Fibroblast of pulmonary artery (primary cell): Measurements from ENCODE around the gene KRT86.

ENCODE experiments used
- DNase-seq: peaks from one replicate; pipeline ENCODE4 v3.0.0-alpha.2; 2010; ENCODE audit warnings: low read depth
- H3K4me3 ChIP-seq: replicated peaks from 2 replicates; pipeline ENCODE4 v1.5.1; 2011; ENCODE audit warnings: low read depth, mild to moderate bottlenecking, control low read depth, low read length, moderate library complexity
- CTCF ChIP-seq: IDR thresholded peaks from 2 replicates; pipeline ENCODE4 v1.5.1; 2011; ENCODE audit warnings: mild to moderate bottlenecking, control low read depth, low read length, inconsistent platforms; ENCODE audit errors: missing control alignments

KRT86 gene

DNA sequence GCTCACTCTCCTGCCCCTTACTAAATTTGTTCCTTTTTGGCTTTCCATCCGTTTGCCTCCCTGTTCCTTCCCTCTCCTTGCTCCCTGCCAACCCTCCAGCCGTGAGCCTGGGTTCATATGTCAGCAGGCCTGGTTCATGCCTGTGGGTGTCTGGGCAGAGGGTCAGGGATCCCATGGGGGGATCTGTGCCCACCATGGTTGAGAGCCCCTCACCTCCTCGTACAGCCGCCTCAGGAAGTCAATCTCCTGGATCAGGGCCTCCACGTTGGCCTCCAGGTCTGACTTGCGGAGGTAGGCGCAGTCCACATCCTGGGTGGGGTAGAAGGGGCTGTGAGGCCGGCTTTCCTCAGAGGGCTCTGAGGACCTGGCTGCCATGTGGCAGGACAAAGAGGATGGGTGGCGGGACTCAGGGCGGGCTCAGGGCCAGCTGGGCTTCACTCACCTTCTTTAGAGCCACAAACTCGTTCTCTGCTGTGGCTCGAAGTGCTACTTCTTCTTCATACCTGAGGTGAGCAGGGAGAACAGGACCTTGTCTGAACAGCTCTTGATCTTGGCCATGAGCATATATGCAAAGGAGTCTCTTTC lies 43.1 kb downstream of the KRT86 start:
- DNase-seq: no peak
- no peak for TF ChIP-seq CTCF
- no peak overlapping the region for H3K4me3 ChIP-seq

DNA sequence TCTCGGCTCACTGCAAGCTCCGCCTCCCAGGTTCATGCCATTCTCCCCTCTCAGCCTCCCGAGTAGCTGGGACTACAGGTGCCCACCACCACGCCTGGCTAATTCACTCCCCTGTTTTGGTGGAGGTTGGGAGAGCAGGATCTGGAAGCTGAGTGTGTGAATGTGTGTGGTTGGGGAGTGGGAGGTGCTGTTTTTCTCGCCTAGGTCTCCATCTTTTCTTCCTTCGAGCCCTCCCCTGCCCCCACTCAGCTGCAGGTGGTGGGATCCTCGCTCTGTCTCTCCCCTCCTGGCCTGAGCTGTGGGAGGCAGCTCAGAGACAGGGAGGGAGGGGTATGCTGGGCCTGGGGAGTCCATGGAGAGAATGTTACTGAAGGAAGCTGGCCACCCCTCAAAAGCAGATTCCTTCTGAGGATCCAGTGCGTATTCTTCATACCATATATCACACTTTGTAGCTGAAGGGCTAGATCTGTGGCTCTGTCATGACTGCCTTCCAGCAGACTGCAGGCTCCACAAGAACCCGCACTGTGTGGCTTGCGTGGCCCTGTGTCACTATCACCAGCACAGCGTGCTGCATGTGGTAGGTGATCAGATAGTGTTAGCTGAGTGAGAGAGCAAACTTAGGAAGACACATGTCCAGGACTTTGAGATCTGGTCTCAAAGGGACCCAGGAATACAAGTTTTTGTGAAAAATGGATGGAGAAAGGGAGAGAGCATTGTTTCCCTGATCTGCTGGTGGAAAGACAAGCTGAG lies 44.0 kb downstream of the KRT86 start:
- no peak for TF ChIP-seq CTCF
- H3K4me3 ChIP-seq: no peak overlapping the region
- no peak for DNase-seq

DNA sequence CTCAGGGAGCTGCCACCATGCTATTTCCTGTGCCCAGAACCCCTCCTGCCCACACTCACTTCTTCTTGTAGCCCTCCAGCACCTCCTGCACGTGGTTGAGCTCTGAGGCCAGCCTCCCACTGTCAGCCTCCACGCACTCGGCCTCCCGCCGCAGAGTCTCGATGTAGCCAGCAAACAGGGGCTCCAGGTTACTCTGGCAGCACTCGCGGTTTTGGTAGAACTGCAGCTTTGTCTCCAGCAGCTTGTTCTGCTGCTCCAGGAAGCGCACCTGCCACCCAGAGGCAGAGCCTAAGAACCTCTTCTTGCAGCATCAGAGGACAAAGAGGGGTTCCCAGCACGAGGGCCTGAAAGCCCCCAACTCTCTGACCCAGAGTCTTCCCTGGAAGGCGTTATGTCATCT lies 44.7 kb downstream of the KRT86 start:
- DNase-seq: no peak
- no peak overlapping the region for H3K4me3 ChIP-seq
- TF ChIP-seq CTCF: no peak

GRCh38 chr12:52320784-52321400 lies 46.4 kb downstream of the KRT86 start, which contains the start of gene KRT83:
KRT83 (minus strand) TSS chr12:52321398; CDS start chr12:52321335, 63 bp downstream.
- no peak for TF ChIP-seq CTCF
- DNase-seq: no peak
- H3K4me3 ChIP-seq: no peak within 1 kb of the TSS

DNA sequence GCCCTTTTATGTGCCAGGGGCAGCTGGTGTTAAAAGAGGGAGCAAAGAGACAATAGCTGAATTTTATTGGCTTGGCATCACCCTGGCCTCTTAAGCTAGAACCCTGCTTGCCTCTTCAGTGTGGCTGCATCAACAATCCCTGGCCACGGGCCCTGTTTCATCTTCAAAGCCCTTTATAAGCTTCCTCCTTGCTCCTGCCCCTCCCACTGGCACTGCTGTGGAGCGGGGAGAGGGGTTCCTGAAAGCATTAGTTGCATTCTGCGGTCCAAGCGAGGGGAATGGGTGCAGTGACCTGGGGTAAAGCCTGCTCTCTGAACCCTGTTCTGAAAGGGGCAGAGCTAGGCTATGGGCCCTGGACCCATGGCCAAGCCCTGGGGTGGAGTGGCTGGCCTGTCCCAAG lies 47.0 kb downstream of the KRT86 start:
- DNase-seq: no peak
- H3K4me3 ChIP-seq: no peak overlapping the region
- no peak for TF ChIP-seq CTCF

DNA sequence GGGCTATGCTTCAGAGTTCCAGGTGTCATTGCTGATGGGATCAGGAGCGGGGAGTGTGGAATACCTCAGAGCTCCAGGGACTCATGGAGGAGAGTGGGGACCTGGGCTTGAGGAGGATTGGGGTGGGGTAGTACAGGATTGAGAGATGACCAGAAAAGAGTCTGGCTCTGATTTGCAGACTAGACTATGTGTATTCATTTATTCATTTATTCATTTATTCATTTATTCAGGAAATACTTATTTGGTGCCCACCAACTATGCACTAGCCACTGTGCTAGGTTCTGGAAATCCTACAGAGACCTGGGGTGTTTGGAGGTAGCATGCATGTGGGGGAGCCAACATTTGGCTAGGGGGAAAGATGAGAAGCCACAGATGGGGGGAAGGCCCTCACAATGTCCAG lies 47.6 kb downstream of the KRT86 start:
- TF ChIP-seq CTCF: no peak
- DNase-seq: no peak
- H3K4me3 ChIP-seq: no peak overlapping the region
